SH-SY5Y (cell line): ENCODE data around the gene ATAD3C.

Source experiments
- GATA2 ChIP-seq: IDR thresholded peaks from 2 replicates; pipeline ENCODE4 v1.6.1; 2011; ENCODE audit warnings: mild to moderate bottlenecking, low read depth, low read length
- GATA3 ChIP-seq: IDR thresholded peaks from 2 replicates; pipeline ENCODE4 v1.6.1; 2011; ENCODE audit warnings: low read depth, mild to moderate bottlenecking, low read length, moderate library complexity

- TF ChIP-seq GATA2 = no peak
- TF ChIP-seq GATA3 = no peak
Measured at GRCh38 chr1:1401457-1402010, 48.0 kb upstream of the ATAD3C start.
